ENCODE data around the gene BRI3BP.

The BRI3BP gene

DNA sequence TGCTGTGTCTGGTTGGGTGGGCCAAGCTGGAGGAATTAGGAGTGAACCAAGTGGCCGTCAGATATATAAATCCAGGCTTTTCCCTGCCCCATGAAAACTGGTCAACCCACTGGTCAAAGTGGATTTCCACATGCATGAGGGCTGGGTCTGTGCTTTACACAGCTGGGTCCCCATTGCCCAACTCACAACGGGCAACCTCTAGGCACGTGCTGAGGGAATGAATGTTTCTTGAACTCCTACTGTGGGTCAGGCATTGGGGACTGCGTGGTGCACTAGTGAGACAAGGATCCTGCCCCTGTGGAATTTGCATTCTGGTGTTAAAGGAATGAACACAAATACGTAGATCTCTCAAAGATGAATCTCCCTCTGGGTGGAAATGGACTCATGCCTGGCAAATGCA is 64.3 kb downstream of the BRI3BP start:
- TF ChIP-seq ZBTB7A (IDR thresholded peaks at IDR 0.05; ENCODE audit: low read depth) (no peak), YY1 (IDR thresholded peaks at IDR 0.05; ENCODE audit: low read depth) (no peak), NFIC (IDR thresholded peaks at IDR 0.05) (no peak), TAF1 (IDR thresholded peaks at IDR 0.05; ENCODE audit: low read depth) (no peak), CREB1 (IDR thresholded peaks at IDR 0.05; ENCODE audit: low read depth) (no peak), EP300 (IDR thresholded peaks at IDR 0.05; ENCODE audit: borderline replicate concordance) (no peak), CEBPB (IDR thresholded peaks at IDR 0.05) (no peak), FOXM1 (IDR thresholded peaks at IDR 0.05; ENCODE audit: borderline replicate concordance, low read depth) (no peak), EGR1 (IDR thresholded peaks at IDR 0.05) (no peak), RAD21 (IDR thresholded peaks at IDR 0.05; ENCODE audit: low read depth) (no peak), TEAD4 (IDR thresholded peaks at IDR 0.05) (no peak)
- TF ChIP-seq, protein P1, sequence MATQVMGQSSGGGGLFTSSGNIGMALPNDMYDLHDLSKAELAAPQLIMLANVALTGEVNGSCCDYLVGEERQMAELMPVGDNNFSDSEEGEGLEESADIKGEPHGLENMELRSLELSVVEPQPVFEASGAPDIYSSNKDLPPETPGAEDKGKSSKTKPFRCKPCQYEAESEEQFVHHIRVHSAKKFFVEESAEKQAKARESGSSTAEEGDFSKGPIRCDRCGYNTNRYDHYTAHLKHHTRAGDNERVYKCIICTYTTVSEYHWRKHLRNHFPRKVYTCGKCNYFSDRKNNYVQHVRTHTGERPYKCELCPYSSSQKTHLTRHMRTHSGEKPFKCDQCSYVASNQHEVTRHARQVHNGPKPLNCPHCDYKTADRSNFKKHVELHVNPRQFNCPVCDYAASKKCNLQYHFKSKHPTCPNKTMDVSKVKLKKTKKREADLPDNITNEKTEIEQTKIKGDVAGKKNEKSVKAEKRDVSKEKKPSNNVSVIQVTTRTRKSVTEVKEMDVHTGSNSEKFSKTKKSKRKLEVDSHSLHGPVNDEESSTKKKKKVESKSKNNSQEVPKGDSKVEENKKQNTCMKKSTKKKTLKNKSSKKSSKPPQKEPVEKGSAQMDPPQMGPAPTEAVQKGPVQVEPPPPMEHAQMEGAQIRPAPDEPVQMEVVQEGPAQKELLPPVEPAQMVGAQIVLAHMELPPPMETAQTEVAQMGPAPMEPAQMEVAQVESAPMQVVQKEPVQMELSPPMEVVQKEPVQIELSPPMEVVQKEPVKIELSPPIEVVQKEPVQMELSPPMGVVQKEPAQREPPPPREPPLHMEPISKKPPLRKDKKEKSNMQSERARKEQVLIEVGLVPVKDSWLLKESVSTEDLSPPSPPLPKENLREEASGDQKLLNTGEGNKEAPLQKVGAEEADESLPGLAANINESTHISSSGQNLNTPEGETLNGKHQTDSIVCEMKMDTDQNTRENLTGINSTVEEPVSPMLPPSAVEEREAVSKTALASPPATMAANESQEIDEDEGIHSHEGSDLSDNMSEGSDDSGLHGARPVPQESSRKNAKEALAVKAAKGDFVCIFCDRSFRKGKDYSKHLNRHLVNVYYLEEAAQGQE (IDR thresholded peaks at IDR 0.05; ENCODE audit: low read depth) = no peak
- TF ChIP-seq, protein P2, sequence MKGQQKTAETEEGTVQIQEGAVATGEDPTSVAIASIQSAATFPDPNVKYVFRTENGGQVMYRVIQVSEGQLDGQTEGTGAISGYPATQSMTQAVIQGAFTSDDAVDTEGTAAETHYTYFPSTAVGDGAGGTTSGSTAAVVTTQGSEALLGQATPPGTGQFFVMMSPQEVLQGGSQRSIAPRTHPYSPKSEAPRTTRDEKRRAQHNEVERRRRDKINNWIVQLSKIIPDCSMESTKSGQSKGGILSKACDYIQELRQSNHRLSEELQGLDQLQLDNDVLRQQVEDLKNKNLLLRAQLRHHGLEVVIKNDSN (IDR thresholded peaks at IDR 0.05) = no peak

DNA sequence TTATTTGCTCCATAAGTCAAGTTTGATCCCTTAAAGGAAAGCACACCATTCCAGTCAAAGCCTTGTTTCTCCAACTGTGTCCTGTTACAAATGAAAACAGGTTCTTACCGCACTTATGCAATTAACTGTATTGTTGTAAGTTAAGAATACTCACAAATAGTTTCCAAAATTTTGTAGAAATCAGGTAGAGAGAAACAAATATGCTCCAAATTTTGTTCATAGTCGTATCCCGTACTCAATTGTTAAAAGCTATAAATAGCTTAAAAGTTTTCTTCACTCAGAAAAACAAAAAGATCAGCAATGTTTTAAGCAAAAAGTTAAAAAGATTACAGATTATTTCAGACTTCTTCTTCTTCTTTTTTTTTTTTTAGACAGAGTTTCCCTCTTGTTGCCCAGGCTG is 67.8 kb downstream of the BRI3BP start:
- TF ChIP-seq, protein P3, sequence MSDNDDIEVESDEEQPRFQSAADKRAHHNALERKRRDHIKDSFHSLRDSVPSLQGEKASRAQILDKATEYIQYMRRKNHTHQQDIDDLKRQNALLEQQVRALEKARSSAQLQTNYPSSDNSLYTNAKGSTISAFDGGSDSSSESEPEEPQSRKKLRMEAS (IDR thresholded peaks at IDR 0.05) = no peak
- TF ChIP-seq CREB1 (IDR thresholded peaks at IDR 0.05; ENCODE audit: low read depth) = no peak
- TF ChIP-seq, protein P1 (IDR thresholded peaks at IDR 0.05; ENCODE audit: low read depth) = no peak
- TF ChIP-seq EP300 (IDR thresholded peaks at IDR 0.05; ENCODE audit: borderline replicate concordance) = no peak
- TF ChIP-seq TCF12 (IDR thresholded peaks at IDR 0.05; ENCODE audit: low read depth) = no peak
- no peak for TF ChIP-seq ZBTB7A (IDR thresholded peaks at IDR 0.05; ENCODE audit: low read depth)
- no peak for TF ChIP-seq RAD21 (IDR thresholded peaks at IDR 0.05; ENCODE audit: low read depth)
- TF ChIP-seq NFIC (IDR thresholded peaks at IDR 0.05) = no peak
- TF ChIP-seq TAF1 (IDR thresholded peaks at IDR 0.05; ENCODE audit: low read depth) = no peak
- no peak for TF ChIP-seq EGR1 (IDR thresholded peaks at IDR 0.05)
- no peak for TF ChIP-seq YY1 (IDR thresholded peaks at IDR 0.05; ENCODE audit: low read depth)
- no peak for TF ChIP-seq TEAD4 (IDR thresholded peaks at IDR 0.05)
- TF ChIP-seq, protein P2 (IDR thresholded peaks at IDR 0.05) = no peak
- TF ChIP-seq FOXM1 (IDR thresholded peaks at IDR 0.05; ENCODE audit: borderline replicate concordance, low read depth) = no peak
- TF ChIP-seq CEBPB (IDR thresholded peaks at IDR 0.05) = no peak

DNA sequence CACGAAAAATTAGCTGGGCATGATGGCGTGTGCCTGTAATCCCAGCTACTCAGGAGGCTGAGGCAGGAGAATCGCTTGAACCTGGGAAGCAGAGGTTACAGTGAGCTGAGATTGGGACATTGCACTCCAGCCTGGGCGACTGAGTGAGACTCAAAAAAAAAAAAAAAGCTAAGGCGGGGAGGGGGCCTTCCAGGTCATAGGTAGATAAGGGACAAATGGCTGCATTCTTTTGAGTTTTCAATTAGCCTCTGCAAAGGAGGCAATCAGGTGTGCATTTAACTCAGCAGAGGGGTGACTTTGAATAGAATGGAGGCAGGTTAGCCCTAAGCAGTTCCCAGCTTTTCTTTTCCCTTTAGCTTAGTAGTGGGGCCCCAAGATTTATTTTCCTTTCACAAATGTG is 71.0 kb downstream of the BRI3BP start:
- TF ChIP-seq NFIC (IDR thresholded peaks at IDR 0.05) (no peak), CEBPB (IDR thresholded peaks at IDR 0.05) (no peak), EGR1 (IDR thresholded peaks at IDR 0.05) (no peak), ZBTB7A (IDR thresholded peaks at IDR 0.05; ENCODE audit: low read depth) (no peak), FOXM1 (IDR thresholded peaks at IDR 0.05; ENCODE audit: borderline replicate concordance, low read depth) (no peak)
- TF ChIP-seq, protein P1 (IDR thresholded peaks at IDR 0.05; ENCODE audit: low read depth) = no peak
- TF ChIP-seq, protein P2 (IDR thresholded peaks at IDR 0.05) = no peak

DNA sequence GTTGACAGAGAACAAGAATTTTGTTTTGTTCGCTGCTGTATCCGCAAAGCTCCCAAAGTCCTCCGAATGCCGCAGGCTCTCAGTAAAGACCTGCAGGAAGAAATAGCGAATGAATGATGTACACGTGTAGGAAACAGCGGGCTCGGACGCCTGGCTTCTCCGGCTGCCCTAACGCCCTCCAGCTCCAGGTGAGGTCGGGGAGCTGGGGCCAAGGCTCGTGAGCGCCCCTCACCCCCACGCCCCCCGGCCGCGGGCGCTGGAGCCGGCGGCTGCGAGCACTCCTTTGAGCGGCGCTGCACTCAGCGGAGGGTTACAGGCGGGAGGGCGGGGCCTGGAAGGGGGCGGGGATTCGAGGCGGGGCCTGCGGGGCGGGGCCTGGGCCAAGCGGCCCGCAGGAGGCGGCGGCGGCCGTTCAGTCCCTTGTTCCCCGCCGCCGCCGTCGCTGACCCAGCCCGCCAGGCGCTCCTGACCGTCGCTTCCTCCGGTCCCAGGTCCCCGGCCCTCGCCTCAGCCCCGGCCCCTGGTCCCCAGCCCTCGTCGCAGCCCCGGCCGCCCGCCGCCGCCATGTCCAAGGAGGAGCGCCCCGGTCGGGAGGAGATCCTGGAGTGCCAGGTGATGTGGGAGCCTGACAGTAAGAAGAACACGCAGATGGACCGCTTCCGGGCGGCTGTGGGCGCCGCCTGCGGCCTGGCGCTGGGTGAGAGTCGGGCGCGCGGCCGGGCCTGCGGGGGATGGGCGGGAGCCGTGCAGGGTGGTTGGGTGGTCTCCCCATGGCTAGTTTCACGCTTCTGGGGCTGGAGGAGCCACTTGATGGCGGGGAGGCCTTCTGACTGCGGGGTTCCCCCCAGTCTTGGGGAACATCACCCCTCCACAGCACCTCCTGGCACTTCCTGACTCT is 71.8 kb downstream of the BRI3BP start, which contains the start of gene AACS:
AACS (plus strand) TSS at position 415 of the 898 bp plus-strand sequence; CDS start at position 565, 150 bp downstream.
- TF ChIP-seq NFIC (IDR thresholded peaks at IDR 0.05) = no peak
- no peak for TF ChIP-seq EP300 (IDR thresholded peaks at IDR 0.05; ENCODE audit: borderline replicate concordance)
- no peak for TF ChIP-seq CREB1 (IDR thresholded peaks at IDR 0.05; ENCODE audit: low read depth)
- no peak for TF ChIP-seq FOXM1 (IDR thresholded peaks at IDR 0.05; ENCODE audit: borderline replicate concordance, low read depth)
- TF ChIP-seq TCF12 (IDR thresholded peaks at IDR 0.05; ENCODE audit: low read depth) = no peak
- TF ChIP-seq, protein P2 (IDR thresholded peaks at IDR 0.05) = no peak
- TF ChIP-seq ZBTB7A (IDR thresholded peaks at IDR 0.05; ENCODE audit: low read depth) = peak; percentile 95
- no peak for TF ChIP-seq CEBPB (IDR thresholded peaks at IDR 0.05)
- no peak for TF ChIP-seq TEAD4 (IDR thresholded peaks at IDR 0.05)
- no peak for TF ChIP-seq RAD21 (IDR thresholded peaks at IDR 0.05; ENCODE audit: low read depth)
- TF ChIP-seq TAF1 (IDR thresholded peaks at IDR 0.05; ENCODE audit: low read depth) = peak; percentile 52; the same call in 1 of the 2 replicates
- peak; percentile 66 for TF ChIP-seq YY1 (IDR thresholded peaks at IDR 0.05; ENCODE audit: low read depth)
- TF ChIP-seq, protein P3 (IDR thresholded peaks at IDR 0.05) = peak; percentile 39; the same call in 1 of the 2 replicates
- TF ChIP-seq, protein P1 (IDR thresholded peaks at IDR 0.05; ENCODE audit: low read depth) = no peak
- TF ChIP-seq EGR1 (IDR thresholded peaks at IDR 0.05) = no peak

Data from Ishikawa (cell line).